OCI-LY1 (cell line): ENCODE data around the gene AP2A2.

Experiments
- CTCF ChIP-seq: fragments of 200-600 bp; sonication (generic), shearing (Covaris generic); IDR thresholded peaks from 2 replicates; pipeline ENCODE4 v1.5.1; 2017; ENCODE audit warnings: mild to moderate bottlenecking, antibody characterized with exemption, low read length, moderate library complexity, mixed read lengths
- EZH2 ChIP-seq: fragments of 200-600 bp; sonication (generic), shearing (Covaris generic); IDR thresholded peaks from 2 replicates; pipeline ENCODE4 v1.8.0; 2017; ENCODE audit warnings: borderline replicate concordance, mixed run types, mild to moderate bottlenecking, antibody characterized with exemption, low read length, moderate library complexity, mixed read lengths

GRCh38 chr11:1051356-1052132, 125.9 kb downstream of the AP2A2 start:
- no peak for TF ChIP-seq CTCF
- TF ChIP-seq EZH2 = no peak
